ENCODE measurements around the gene LCN6. TPM values are rescaled to one million over a fixed set of nuclear protein-coding genes. Genes with fewer than 3 reads are reported as not detected.

Gene LCN6
- total RNA-seq, 2 donors from 2014 or later, result 1.0 to 3.6 TPM

GRCh38 chr9:136750526-136750925, 2.2 kb upstream of the LCN6 start:
- ATAC-seq (no peak), DNase-seq (no peak)
- intact Hi-C loops (cut with DNase I, micrococcal nuclease), result no loop called here

- intact Hi-C loops (cut with DNase I, micrococcal nuclease), result no loop called here
- no peak for ATAC-seq
- DNase-seq, result no peak
Measured at GRCh38 chr9:136748666-136749611, 614 bp upstream of the LCN6 start.

- ATAC-seq (no peak), DNase-seq (no peak)
- intact Hi-C loops (cut with DNase I, micrococcal nuclease), result no loop called here
Measured at GRCh38 chr9:136747161-136748060, 914 bp downstream of the LCN6 start.

GRCh38 chr9:136746621-136747020, 1.7 kb downstream of the LCN6 start:
- no peak for ATAC-seq
- intact Hi-C loops (cut with DNase I, micrococcal nuclease), result no loop called here

GRCh38 chr9:136746155-136746490, 2.2 kb downstream of the LCN6 start:
- intact Hi-C loops (cut with DNase I, micrococcal nuclease), result no loop called here
- DNase-seq (no peak), ATAC-seq (no peak)

More at GRCh38 chr9:136746621-136747020, 1.7 kb downstream of the LCN6 start:
- DNase-seq, result no peak

- intact Hi-C loops (cut with DNase I, micrococcal nuclease), result no loop called here
- ATAC-seq (no peak), DNase-seq (no peak)
Measured at GRCh38 chr9:136745389-136746154, 2.8 kb downstream of the LCN6 start.

GRCh38 chr9:136744773-136745172, 3.6 kb downstream of the LCN6 start:
- intact Hi-C loops (cut with DNase I, micrococcal nuclease), result no loop called here
- DNase-seq, result no peak
- ATAC-seq, result no peak

- intact Hi-C loops (cut with DNase I, micrococcal nuclease), result no loop called here
- DNase-seq (no peak), ATAC-seq (no peak)
Measured at GRCh38 chr9:136743639-136744211, 4.6 kb downstream of the LCN6 start.

- intact Hi-C loops (cut with DNase I, micrococcal nuclease), result no loop called here
- no peak for DNase-seq
- ATAC-seq, result peak; percentile 48
Measured at GRCh38 chr9:136742591-136743391, 5.5 kb downstream of the LCN6 start, which contains the start of gene LCN10. TSS of gene LCN10 (minus strand) at chr9:136742940. CDS start at chr9:136742903, 37 bp downstream.

GRCh38 chr9:136741883-136742571, 6.3 kb downstream of the LCN6 start:
- DNase-seq, result no peak
- intact Hi-C loops (cut with DNase I, micrococcal nuclease), result no loop called here
- peak; percentile 45 for ATAC-seq

GRCh38 chr9:136740971-136741882, 7.1 kb downstream of the LCN6 start:
- no peak for DNase-seq
- intact Hi-C loops (cut with DNase I, micrococcal nuclease), result no loop called here
- peak; percentile 25 for ATAC-seq

GRCh38 chr9:136740491-136740890, 7.8 kb downstream of the LCN6 start:
- DNase-seq, result no peak
- no peak for ATAC-seq
- intact Hi-C loops (cut with DNase I, micrococcal nuclease), result no loop called here

GRCh38 chr9:136740069-136740468, 8.3 kb downstream of the LCN6 start:
- intact Hi-C loops (cut with DNase I, micrococcal nuclease), result no loop called here
- ATAC-seq (no peak), DNase-seq (no peak)

- intact Hi-C loops (cut with DNase I, micrococcal nuclease), result no loop called here
- ATAC-seq (no peak), DNase-seq (no peak)
Measured at GRCh38 chr9:136739509-136739908, 8.8 kb downstream of the LCN6 start.

GRCh38 chr9:136738960-136739359, 9.4 kb downstream of the LCN6 start:
- no peak for ATAC-seq
- no peak for DNase-seq
- intact Hi-C loops (cut with DNase I, micrococcal nuclease), result no loop called here

- intact Hi-C loops (cut with DNase I, micrococcal nuclease), result no loop called here
- DNase-seq (no peak), ATAC-seq (no peak)
Measured at GRCh38 chr9:136735812-136736480, 12.4 kb downstream of the LCN6 start.

All from left colon (tissue), 2 donors.